Measurements from ENCODE around the gene C18orf54.
"Not testable (repeated sequence)": the region's sequence is repeated elsewhere in the genome, so short reads cannot be mapped to it uniquely, and the experiment has no call there.

Gene C18orf54

DNA sequence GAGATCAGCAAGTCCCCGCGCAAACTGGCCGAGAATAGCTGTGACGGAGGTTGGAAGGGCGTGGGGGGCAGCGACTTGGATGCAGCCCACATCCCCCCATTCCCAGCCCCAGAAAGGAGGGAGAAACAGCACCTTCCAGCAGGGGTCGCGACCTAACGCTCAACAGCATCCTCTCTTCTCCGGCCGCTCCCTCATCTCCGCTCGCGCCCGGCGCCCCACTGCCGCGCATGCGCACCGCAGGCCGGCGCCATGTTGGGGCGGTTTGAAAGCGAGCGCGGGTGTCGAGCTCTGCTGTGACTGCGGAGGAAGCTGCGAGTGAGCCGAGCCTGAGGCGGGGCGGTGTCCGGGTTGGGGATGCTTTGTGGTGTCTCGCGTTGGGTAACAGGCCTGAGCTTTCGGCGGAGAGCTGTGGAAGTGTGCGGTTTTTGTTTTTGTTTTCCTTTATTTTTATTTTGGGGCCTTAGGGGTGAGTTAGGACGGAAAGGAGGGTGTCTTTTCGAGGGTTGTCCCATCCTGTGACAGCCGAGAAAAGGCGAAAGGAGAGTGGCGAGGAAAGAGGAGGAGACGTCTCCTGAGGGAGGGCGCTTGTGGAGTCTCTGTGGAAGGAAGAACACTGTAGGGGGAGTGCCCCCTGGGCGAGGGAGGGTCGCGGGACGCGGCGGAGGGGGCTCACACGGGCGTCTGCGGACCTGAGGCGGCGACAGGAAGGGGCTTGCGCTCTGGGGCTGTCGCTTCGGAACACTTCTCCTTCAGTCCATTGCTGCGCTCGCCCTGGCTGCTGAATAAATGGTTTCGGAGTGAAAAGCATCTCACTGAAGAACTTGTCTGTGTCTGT is at the start of gene C18orf54, which contains the start of gene STARD6:
C18orf54 (plus strand) TSS at position 247 of the 835 bp plus-strand sequence. CDS start 2,667 bp downstream, outside the sequence.
STARD6 (minus strand) TSS at position 199 of the 835 bp plus-strand sequence. CDS start 3,285 bp downstream, outside the sequence.
- peak; percentile 71 to 77 for DNase-seq (ENCODE audit: low read depth in 2 of 2, low spot score in 1 of 2)

DNA sequence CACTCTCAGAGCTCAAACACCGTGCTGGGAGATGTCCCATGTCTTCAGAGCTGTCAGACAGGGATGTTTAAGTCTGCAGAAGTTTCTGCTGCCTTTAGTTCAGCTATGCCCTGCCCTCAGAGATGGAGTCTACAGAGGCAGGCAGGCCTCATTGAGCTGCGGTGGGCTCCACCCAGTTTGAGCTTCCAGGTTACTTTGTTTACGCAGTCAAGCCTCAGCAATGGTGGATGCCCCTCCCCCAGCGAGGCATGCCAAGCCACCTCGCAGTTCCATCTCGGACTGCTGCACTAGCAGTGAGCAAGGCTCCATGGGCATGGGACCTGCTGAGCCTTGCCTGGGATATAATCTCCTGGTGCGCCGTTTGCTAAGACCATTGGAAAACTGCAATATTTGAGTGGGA is 48.1 kb upstream of the C18orf54 start:
- DNase-seq (ENCODE audit: low read depth in 2 of 2, low spot score in 1 of 2): not testable (repeated sequence)

DNA sequence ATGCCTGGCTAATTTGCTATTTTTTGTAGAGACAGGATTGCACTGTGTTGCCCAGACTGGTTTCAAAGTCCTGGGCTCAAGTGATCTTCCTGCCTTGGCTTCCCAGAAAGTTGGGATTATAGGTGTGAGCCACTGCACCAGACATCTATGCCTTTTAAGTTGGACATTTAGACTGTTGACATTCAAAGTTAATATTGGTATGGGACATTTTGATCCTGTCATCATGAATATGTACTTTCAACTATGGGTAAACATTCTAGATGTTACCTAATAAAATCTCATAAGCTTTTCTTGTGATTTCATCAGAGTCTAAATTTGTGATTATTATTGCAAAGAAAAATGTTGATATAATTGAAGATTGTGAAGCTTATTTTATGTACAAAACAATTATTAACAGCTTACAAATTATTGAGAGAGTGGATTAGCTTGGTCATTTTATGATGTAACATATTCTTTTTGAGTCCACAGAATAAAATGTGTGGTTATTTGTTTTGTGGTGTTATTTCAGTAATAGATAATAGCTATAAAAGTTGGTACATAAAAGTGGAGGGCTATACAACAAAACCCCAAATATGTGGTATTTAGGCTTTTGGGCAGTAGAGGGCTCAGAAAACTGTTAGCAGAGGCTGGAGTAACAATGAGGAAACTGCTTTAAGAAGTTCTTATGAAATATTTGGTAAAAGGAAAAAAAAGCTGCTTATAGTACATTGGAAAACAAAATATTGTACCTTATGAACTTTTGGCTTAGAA is 41.5 kb upstream of the C18orf54 start:
- DNase-seq (ENCODE audit: low read depth in 2 of 2, low spot score in 1 of 2): no peak

GRCh38 chr18:54323561-54323960 is 34.1 kb upstream of the C18orf54 start:
- DNase-seq (ENCODE audit: low read depth in 2 of 2, low spot score in 1 of 2): no peak

GRCh38 chr18:54323970-54324369 is 33.7 kb upstream of the C18orf54 start:
- no peak for DNase-seq (ENCODE audit: low read depth in 2 of 2, low spot score in 1 of 2)

GRCh38 chr18:54327818-54328217 is 29.9 kb upstream of the C18orf54 start:
- no peak for DNase-seq (ENCODE audit: low read depth in 2 of 2, low spot score in 1 of 2)

GRCh38 chr18:54329787-54330186 is 27.9 kb upstream of the C18orf54 start:
- DNase-seq (ENCODE audit: low read depth in 2 of 2, low spot score in 1 of 2): no peak

DNA sequence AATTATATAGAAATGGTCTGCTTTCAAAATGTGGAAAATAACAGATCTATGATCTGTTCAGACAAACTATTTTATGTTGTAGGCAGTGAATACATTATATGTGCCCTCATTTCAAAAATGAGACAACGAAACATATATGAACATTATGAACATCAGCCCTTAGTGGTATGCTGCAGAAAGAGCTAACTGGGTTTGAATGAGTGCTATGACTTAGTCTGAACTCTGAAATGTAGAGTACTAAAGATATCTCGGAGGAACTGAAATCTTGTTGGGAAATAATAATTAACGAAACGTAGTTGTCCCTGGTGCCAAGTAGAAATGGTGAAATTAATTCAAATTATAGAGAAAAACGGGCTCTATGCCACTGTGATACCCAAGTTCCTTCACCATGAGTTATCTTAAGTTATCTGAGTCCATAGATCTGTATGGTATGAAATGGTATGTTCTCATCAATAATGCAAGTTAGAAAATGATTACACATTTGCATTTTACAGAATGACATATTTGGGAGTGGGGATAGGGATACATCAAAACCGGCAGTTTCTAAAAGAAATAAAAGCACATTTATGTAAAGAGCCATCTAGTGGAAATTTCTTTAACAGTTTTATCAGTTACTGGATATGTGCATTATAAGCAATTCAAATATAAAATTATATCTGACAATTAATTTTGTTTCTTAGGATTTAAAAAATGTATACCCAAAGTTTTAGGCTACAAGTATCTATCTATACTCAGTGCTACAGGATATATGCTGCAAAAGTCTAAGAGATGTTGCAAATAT is 26.7 kb upstream of the C18orf54 start:
- DNase-seq (ENCODE audit: low read depth in 2 of 2, low spot score in 1 of 2): no peak

GRCh38 chr18:54335638-54336173 is 22.0 kb upstream of the C18orf54 start:
- DNase-seq (ENCODE audit: low read depth in 2 of 2, low spot score in 1 of 2): no peak

GRCh38 chr18:54338230-54338629 is 19.5 kb upstream of the C18orf54 start:
- no peak for DNase-seq (ENCODE audit: low read depth in 2 of 2, low spot score in 1 of 2)

DNA sequence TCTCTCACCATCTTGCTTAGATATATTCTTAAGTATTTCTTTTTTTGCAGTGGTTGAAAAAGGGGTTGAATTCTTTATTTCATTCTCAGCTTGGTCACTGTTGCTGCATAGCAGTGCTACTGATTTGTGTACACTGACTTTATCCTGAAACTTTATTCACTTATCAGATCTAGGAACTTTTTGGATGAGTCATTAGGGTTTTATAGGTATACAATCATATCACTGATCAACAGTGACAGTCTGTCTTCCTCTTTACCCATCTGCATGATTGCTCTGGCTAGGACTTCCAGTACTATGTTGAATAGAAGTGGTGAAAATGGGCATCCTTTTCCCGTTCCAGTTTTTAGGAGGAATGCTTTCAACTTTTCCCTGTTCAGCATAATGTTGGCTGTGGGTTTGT is 6.5 kb upstream of the C18orf54 start:
- no peak for DNase-seq (ENCODE audit: low read depth in 2 of 2, low spot score in 1 of 2)

GRCh38 chr18:54357082-54357659 is 535 bp upstream of the C18orf54 start:
- no peak for DNase-seq (ENCODE audit: low read depth in 2 of 2, low spot score in 1 of 2)

DNA sequence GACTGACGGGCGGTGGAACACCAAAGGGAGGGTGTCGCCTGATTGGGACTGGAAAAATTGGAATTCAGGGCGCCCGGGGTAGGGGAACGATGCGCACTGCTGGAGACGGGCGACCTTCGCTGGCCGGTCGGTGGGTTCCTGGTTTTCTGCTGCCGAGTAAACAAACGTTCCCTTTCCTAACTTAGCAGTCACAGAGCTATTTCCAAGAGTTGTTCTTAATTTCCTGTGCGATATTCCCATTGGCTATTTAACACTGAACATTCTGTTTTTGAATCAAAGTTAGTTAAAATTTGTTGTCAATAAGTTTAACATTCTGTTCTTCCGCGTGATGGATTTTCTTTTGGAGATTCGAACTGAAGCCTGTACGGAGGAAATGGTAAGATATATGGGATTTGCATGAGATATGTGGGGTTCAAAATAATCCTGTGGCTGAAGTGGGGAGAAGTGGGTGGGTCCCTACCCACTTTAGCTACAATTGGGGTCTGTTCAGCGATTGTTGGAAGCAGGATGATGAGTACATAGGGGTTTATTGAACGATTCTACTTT is 862 bp downstream of the C18orf54 start:
- no peak for DNase-seq (ENCODE audit: low read depth in 2 of 2, low spot score in 1 of 2)

GRCh38 chr18:54359233-54359632 is 1.5 kb downstream of the C18orf54 start:
- no peak for DNase-seq (ENCODE audit: low read depth in 2 of 2, low spot score in 1 of 2)

DNA sequence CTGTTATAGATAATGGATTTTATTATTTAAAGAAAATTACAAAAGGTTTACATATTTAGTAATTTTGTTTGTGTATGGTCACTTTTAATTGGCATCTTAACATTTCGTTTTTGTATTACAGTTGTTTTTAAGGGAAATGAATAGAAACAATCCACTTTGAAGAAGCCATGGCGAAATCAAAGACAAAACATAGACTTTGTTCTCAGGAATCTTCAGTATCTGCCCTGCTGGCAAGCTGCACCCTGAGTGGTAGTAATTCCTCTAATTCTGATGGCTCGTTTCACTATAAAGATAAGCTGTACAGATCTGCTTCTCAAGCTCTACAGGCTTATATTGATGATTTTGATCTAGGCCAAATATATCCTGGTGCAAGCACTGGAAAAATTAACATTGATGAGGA is 2.7 kb downstream of the C18orf54 start:
- no peak for DNase-seq (ENCODE audit: low read depth in 2 of 2, low spot score in 1 of 2)

- DNase-seq (ENCODE audit: low read depth in 2 of 2, low spot score in 1 of 2): no peak
Observed at GRCh38 chr18:54378057-54378456, 20.4 kb downstream of the C18orf54 start.

GRCh38 chr18:54381640-54382039 is 23.9 kb downstream of the C18orf54 start:
- DNase-seq (ENCODE audit: low read depth in 2 of 2, low spot score in 1 of 2): no peak

DNA sequence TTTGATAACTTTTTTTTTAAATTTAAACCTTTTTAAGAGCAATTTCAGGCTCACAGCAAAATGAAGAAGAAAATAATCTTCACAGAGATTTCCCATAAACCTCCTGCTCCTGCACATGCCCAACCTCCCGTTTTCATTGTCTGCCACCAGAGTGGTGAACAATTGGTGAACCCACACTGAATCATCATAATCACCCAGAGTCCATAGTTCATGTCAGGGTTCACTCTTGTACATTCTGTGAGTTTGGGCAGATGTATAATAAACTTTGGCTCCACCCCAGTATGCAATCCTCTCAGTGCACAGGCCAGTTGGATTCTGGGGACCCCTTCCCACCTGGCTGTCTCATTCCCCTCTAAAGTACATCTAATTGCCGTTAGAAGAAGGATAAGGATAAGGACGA is 24.4 kb downstream of the C18orf54 start:
- DNase-seq (ENCODE audit: low read depth in 2 of 2, low spot score in 1 of 2): no peak

- no peak for DNase-seq (ENCODE audit: low read depth in 2 of 2, low spot score in 1 of 2)
Observed at GRCh38 chr18:54382733-54383252, 25.1 kb downstream of the C18orf54 start.

- DNase-seq (ENCODE audit: low read depth in 2 of 2, low spot score in 1 of 2): no peak
Observed at GRCh38 chr18:54386043-54386442, 28.3 kb downstream of the C18orf54 start.

Data from stimulated activated CD8-positive, alpha-beta memory T cell treated with anti-CD3 and anti-CD28 coated beads, Interleukin-4, amount 100 ng/mL, for 4 hours (primary cell).